Hematopoietic multipotent progenitor cell treated with erythropoietin and hydrocortisone succinate and interleukin-3 and kit ligand, for 6 days (in vitro differentiated cells): Measurements from ENCODE around the gene DHRS2.
A peak's percentile ranks its signal among the peaks of the same experiment; 100 is the strongest.
"Not testable (repeated sequence)": the region's sequence is repeated elsewhere in the genome, so short reads cannot be mapped to it uniquely, and the experiment has no call there.

Experiments
- DNase-seq: peaks from one replicate; pipeline ENCODE4 v3.0.0-alpha.2; 2015

Gene DHRS2

GRCh38 chr14:23634698-23635412 is 1.3 kb upstream of the DHRS2 start:
- not testable (repeated sequence) for DNase-seq

- DNase-seq: not testable (repeated sequence)
These were observed 1.1 kb downstream of the DHRS2 start for GRCh38 chr14:23637312-23637654.

GRCh38 chr14:23637655-23638413 is 1.7 kb downstream of the DHRS2 start:
- DNase-seq: not testable (repeated sequence)

- DNase-seq: no peak
These were observed 2.4 kb downstream of the DHRS2 start for GRCh38 chr14:23638414-23639047.

GRCh38 chr14:23639048-23639890 is 3.1 kb downstream of the DHRS2 start:
- no peak for DNase-seq

- no peak for DNase-seq
These were observed 3.8 kb downstream of the DHRS2 start for GRCh38 chr14:23639891-23640523.

- DNase-seq: peak; percentile 7
These were observed 4.5 kb downstream of the DHRS2 start for GRCh38 chr14:23640524-23641141.

- no peak for DNase-seq
These were observed 5.2 kb downstream of the DHRS2 start for GRCh38 chr14:23641180-23641914.

GRCh38 chr14:23641915-23642588 is 5.9 kb downstream of the DHRS2 start:
- peak; percentile 3 for DNase-seq

- no peak for DNase-seq
These were observed 7.5 kb downstream of the DHRS2 start for GRCh38 chr14:23643533-23644194.

GRCh38 chr14:23644195-23644918 is 8.2 kb downstream of the DHRS2 start:
- no peak for DNase-seq

GRCh38 chr14:23644919-23645336 is 8.8 kb downstream of the DHRS2 start:
- DNase-seq: no peak

GRCh38 chr14:23645504-23645811 is 9.3 kb downstream of the DHRS2 start:
- DNase-seq: no peak

- DNase-seq: peak; percentile 20
These were observed 9.9 kb downstream of the DHRS2 start for GRCh38 chr14:23645812-23646647.

GRCh38 chr14:23646648-23647549 is 10.7 kb downstream of the DHRS2 start:
- peak; percentile 12 for DNase-seq

GRCh38 chr14:23647619-23648018 is 11.5 kb downstream of the DHRS2 start:
- no peak for DNase-seq

GRCh38 chr14:23648764-23649460 is 12.7 kb downstream of the DHRS2 start:
- no peak for DNase-seq
